GM12801 (cell line): ENCODE data around the gene TM9SF4.

Experiments used
- TF ChIP-seq, protein P1 (sequence below): IDR thresholded peaks from one replicate; pipeline ENCODE4 v1.5.1; 2011; ENCODE audit warnings: control low read depth; ENCODE audit not compliant: insufficient read length; ENCODE audit errors: extremely low read depth

TM9SF4 gene

DNA sequence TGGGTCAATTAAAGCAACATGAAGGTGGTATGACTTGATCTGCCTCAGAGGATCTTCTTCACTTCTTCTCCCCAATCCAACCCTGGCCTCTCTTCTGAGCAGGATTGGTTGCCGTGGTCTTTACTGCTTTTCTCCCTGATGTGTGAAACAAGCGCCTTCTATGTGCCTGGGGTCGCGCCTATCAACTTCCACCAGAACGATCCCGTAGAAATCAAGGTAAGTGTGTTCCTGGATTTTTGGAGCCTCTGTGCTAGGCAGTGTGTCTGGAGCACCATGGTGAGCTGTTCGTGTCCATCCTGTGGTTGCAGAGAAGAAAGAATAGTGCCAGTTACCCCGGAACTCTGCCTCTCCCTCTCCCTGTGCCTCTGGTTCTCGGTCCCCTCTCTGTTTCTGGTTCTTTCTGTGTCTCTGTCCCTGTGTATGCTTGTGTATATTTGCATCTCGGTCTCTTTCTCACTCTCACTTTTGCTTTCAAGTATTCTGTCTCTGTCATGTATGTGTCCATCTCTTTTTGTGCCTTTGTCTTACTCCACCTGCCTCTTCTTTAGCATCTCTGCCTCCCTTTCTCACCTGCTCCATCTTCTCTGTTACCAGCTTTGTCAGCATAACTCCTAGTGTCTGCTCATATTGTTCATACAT is 23.5 kb downstream of the TM9SF4 start:
- TF ChIP-seq, protein P1, sequence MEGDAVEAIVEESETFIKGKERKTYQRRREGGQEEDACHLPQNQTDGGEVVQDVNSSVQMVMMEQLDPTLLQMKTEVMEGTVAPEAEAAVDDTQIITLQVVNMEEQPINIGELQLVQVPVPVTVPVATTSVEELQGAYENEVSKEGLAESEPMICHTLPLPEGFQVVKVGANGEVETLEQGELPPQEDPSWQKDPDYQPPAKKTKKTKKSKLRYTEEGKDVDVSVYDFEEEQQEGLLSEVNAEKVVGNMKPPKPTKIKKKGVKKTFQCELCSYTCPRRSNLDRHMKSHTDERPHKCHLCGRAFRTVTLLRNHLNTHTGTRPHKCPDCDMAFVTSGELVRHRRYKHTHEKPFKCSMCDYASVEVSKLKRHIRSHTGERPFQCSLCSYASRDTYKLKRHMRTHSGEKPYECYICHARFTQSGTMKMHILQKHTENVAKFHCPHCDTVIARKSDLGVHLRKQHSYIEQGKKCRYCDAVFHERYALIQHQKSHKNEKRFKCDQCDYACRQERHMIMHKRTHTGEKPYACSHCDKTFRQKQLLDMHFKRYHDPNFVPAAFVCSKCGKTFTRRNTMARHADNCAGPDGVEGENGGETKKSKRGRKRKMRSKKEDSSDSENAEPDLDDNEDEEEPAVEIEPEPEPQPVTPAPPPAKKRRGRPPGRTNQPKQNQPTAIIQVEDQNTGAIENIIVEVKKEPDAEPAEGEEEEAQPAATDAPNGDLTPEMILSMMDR, result no peak

DNA sequence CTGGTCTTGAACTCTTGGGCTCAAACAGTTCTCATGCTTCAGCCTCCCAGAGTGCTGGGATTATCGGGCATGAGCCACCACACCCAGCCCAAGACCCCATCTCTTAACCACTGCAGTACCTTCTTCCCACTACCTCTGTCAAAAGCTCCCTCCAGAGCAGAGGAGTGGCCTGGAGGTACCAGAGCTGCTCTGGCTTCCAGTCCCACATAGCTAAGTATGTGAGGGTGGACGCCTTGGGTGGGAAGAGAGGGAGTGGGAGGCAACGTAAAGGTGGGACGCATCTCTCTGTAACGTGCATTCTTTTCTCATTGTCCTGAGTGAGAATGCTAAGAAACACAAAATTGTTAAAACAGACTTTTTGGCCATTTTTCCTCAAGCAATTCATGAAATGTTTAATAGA is 24.5 kb downstream of the TM9SF4 start:
- TF ChIP-seq, protein P1, result no peak

DNA sequence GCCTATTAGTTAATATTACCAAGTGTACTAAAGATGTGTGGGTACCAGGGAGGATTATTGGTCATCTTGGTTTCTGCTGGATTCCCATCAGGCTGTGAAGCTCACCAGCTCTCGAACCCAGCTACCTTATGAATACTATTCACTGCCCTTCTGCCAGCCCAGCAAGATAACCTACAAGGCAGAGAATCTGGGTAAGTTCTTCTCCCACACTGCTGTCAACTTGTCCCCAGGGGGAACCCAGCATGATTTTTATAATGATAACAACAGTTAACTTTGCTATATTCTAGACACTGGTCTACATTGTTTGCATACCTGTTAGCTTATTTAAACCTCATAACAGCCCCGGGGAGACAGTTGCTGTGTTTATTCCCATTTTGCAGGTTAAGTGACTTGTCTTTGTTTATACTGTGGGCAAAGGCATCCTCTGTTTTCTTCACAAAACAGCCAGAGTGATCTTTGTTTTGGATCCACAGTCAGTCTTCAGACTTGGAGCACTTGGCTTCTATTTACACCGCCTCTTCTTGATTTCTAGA is 26.5 kb downstream of the TM9SF4 start:
- TF ChIP-seq, protein P1, result no peak

DNA sequence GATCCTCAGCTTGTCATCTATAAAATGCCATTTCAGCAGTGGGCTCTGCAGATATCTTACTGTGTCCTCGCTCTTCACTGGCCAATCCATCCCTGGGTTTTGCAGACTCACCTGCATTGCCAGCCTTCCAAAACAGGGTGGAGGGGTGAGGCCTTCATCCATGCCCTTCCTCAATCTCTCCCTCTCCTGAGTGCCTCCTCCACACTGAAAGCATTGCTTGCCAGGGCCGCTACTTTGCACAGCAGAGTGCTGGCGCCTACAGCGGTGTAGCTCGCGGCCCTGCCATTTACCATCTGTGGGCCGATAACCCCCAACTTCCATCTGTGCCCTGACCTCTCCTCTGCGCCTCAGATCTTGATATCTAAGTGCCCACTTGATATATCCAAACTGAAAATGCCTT is 29.4 kb downstream of the TM9SF4 start:
- TF ChIP-seq, protein P1, result no peak

DNA sequence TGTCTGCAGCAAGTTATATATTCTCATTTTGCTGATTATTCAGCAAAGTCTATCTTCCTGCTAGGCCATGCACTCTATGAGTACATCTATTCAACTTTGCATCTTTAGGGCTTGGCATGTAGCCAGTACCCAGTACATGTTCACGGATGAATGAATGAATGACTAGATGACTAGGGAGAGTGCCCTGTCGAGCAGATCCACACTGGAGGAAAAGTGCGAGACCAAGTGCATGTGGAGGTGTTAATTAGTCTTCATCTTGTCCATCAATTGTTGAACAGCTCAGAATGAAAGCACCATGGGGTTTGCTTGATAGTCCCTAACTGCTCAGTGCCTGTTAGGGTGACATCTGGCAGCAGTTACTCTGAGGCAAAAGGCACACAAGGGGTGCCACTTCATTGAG is 30.4 kb downstream of the TM9SF4 start:
- TF ChIP-seq, protein P1, result no peak

DNA sequence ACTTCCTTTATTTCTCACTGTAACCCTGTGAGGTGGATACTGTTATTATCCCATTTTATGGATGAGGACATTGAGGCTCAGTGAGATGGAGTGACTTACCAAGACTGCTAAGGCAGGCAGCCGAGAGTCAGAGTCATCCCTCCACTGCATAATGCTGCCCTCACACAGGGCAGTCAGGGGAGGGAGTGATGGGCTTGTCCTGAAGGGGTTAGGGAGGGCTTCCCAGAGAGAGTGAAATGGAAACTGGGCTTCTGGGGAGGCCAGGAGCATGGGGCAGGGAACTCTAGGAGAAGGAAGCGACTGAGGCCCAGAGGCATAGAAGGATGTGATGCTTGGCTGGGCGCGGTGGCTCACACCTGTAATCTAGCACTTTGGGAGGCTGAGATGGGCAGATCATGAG is 31.1 kb downstream of the TM9SF4 start:
- TF ChIP-seq, protein P1, result no peak

DNA sequence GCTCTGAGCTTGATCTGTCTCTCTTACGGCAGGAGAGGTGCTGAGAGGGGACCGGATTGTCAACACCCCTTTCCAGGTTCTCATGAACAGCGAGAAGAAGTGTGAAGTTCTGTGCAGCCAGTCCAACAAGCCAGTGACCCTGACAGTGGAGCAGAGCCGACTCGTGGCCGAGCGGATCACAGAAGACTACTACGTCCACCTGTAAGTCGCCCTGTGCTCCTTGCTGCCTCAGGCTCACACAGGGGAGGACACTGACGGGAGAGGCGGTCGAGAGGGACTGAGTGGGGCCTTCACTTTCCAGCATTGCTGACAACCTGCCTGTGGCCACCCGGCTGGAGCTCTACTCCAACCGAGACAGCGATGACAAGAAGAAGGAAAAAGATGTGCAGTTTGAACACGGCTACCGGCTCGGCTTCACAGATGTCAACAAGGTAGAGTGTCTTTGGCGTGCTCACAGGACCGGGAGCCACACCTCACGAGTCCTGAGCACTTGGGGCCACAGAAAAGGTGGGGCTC is 32.0 kb downstream of the TM9SF4 start:
- TF ChIP-seq, protein P1, result no peak

DNA sequence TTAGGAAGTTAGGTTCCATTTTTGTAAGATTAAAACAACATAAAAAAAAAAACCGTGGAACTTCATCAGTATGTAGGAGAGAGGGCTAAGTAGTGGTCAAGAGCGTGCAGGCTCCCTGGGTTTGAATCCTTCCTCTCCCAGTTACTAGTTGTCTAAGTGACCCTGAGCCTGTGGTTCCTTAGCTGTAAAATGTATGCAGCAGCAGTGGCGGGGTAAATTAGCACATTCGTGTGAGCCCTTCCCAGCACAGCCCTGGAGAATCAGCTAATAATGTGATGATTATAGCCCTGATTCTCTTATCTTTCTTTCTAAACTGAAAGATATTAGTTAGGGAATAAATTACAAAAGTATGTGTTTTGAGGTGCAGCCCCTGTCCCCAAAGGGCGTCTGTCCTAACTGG is 32.6 kb downstream of the TM9SF4 start:
- TF ChIP-seq, protein P1, result no peak
